HepG2 (cell line): Measurements from ENCODE around the gene NAPB. TPM values are rescaled to one million over a fixed set of nuclear protein-coding genes. Genes with fewer than 3 reads are reported as not detected.
A peak's percentile ranks its signal among the peaks of the same experiment; 100 is the strongest.

ENCODE experiments used
- ATF7-NPFF ChIP-seq: sonication (generic); formaldehyde crosslinking; IDR thresholded peaks from 2 replicates; pipeline ENCODE4 v1.8.1; 2023; ENCODE audit warnings: mild to moderate bottlenecking, low read depth, missing genetic modification reagents, moderate library complexity
- DR1 ChIP-seq: sonication (generic); formaldehyde crosslinking; IDR thresholded peaks from 2 replicates; pipeline ENCODE4 v1.8.0; 2021; ENCODE audit warnings: mild to moderate bottlenecking, missing genetic modification reagents, inconsistent platforms
- FIP1L1 ChIP-seq: fragments of 200-400 bp; formaldehyde crosslinking; IDR thresholded peaks from 2 replicates; pipeline ENCODE4 v1.6.1; 2018; ENCODE audit warnings: low read depth, mild to moderate bottlenecking, low read length, moderate library complexity, borderline replicate concordance; ENCODE audit not compliant: insufficient read depth
- NFKB2 ChIP-seq: sonication (generic); formaldehyde crosslinking; IDR thresholded peaks from 2 replicates; pipeline ENCODE4 v1.4.0; 2020; ENCODE audit warnings: missing genetic modification reagents, borderline replicate concordance
- NR1H2 ChIP-seq: sonication (generic); formaldehyde crosslinking; IDR thresholded peaks from 2 replicates; pipeline ENCODE4 v1.8.1; 2022; ENCODE audit warnings: low read depth, missing genetic modification reagents, borderline replicate concordance
- NR2F1 ChIP-seq, 2 experiments: fragments of 450-650 bp in 1 of 2; formaldehyde crosslinking in 1 of 2; IDR thresholded peaks; 2 replicates each; pipeline versions ENCODE4 v1.5.0 to v1.6.1; 2016 to 2020; ENCODE audit warnings: mild to moderate bottlenecking in 1 of 2, missing compliant biosample characterization in 1 of 2, missing genetic modification reagents in 1 of 2, moderate library complexity in 1 of 2
- PLRG1 ChIP-seq: fragments of 450-650 bp; conservative IDR thresholded peaks from 2 replicates; pipeline ENCODE4 v1.6.1; 2016
- ZFX ChIP-seq: sonication (generic); formaldehyde crosslinking; IDR thresholded peaks from 2 replicates; pipeline ENCODE4 v1.4.0; 2020; ENCODE audit warnings: mild to moderate bottlenecking, low read depth, missing genetic modification reagents, moderate library complexity
- ZNF841 ChIP-seq: sonication (generic); formaldehyde crosslinking; IDR thresholded peaks from 2 replicates; pipeline ENCODE4 v1.8.1; 2023; ENCODE audit warnings: missing genetic modification reagents, borderline replicate concordance
- polyA plus RNA-seq, 8 experiments: library from polyadenylated mRNA; depleted of rRNA in 3 of 8; stranded (reverse) in 7 of 8; unstranded in 1 of 8; fragments of >200 nt; fragmentation: Illumina TruSeq in 4 of 8; extraction: Trizol in 4 of 8; gene quantifications; 2 replicates each; pipeline versions ENCODE4 v1.2.1 to v1.2.3, GENCODE V29; 2011 to 2016; ENCODE audit warnings: low read depth in 4 of 8, missing spikeins in 1 of 8, mixed read lengths in 1 of 8; ENCODE audit not compliant: insufficient read depth in 1 of 8
- total RNA-seq, 5 experiments: library from RNA; depleted of rRNA; stranded (reverse); fragments of >200 nt; fragmentation: Illumina TruSeq; extraction: Trizol; gene quantifications; 2 replicates each; pipeline ENCODE4 v1.2.3, GENCODE V29; 2016; ENCODE audit warnings: low read depth in 1 of 5
- TF ChIP-seq, protein P1 (sequence below): sonication (generic); formaldehyde crosslinking; IDR thresholded peaks from 2 replicates; pipeline ENCODE4 v1.9.0; 2021; ENCODE audit warnings: missing genetic modification reagents, mild to moderate bottlenecking, borderline replicate concordance
- TF ChIP-seq, protein P2 (sequence below): sonication (generic); formaldehyde crosslinking; IDR thresholded peaks from 2 replicates; pipeline ENCODE4 v1.4.0; 2020; ENCODE audit warnings: missing genetic modification reagents
- TF ChIP-seq, protein P3 (sequence below): sonication (generic); formaldehyde crosslinking; IDR thresholded peaks from 2 replicates; pipeline ENCODE4 v1.4.0; 2020; ENCODE audit warnings: missing genetic modification reagents
- TF ChIP-seq, protein P4 (sequence below): sonication (generic); formaldehyde crosslinking; IDR thresholded peaks from 2 replicates; pipeline ENCODE4 v1.5.0; 2020; ENCODE audit warnings: missing genetic modification reagents
- TF ChIP-seq, protein P5 (sequence below): sonication (generic); formaldehyde crosslinking; IDR thresholded peaks from 2 replicates; pipeline ENCODE4 v1.4.0; 2020; ENCODE audit warnings: missing genetic modification reagents, mild to moderate bottlenecking, borderline replicate concordance

NAPB gene
- total and polyA plus RNA-seq, 2 of the 13 experiments (the other 11 are each of a cell fraction or from before 2014, with no cell fraction given) = 15.2 to 16.1 TPM

DNA sequence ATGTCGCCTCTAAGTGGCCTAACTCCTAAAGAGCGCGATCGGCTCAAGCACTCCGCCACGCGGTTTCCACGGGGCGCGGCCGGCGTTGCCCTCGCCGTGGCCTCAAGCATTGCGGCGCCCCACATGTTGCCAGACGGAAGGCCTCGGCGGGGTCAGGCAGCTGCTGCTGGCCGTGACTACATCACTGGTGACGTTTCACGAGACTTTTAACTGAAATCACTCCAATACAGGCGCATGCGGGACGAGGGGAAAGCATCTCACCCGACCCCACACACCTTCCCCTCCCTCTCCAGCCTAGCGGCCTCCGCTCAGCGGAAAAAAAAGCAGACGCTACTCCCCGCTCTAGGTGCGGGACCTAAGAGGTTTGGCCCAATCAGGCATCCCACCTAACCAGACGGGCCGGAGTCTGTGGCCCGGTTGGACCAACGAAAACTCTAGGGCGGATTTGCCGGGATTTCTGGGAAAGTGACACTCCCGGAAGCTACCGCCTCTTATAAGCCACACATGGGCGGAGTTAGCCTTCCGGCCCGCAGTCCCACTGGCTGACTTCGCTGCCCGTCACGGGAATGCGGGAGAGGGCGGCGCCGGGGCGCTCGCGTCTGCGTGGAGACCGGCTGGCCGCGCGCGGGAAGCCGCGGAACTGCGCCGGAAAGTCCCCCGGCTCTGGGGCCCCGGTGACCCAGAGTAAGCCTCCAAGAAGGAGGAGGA, 70.9 kb downstream of the NAPB start, which contains the start of gene NXT1 (continued):
- TF ChIP-seq, protein P1, sequence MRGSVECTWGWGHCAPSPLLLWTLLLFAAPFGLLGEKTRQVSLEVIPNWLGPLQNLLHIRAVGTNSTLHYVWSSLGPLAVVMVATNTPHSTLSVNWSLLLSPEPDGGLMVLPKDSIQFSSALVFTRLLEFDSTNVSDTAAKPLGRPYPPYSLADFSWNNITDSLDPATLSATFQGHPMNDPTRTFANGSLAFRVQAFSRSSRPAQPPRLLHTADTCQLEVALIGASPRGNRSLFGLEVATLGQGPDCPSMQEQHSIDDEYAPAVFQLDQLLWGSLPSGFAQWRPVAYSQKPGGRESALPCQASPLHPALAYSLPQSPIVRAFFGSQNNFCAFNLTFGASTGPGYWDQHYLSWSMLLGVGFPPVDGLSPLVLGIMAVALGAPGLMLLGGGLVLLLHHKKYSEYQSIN (CRISPR knock-in tag) = no peak
- TF ChIP-seq FIP1L1 (peak; percentile 89; the same call in 1 of the 2 replicates), NR1H2 (CRISPR knock-in tag) (peak; percentile 92), ATF7-NPFF (no peak), NR2F1 (CRISPR knock-in tag; IDR thresholded peaks at IDR 0.05) (peak; percentile 64 to 67), ZNF841 (CRISPR knock-in tag) (no peak), NFKB2 (peak; percentile 90; the same call in 1 of the 2 replicates), PLRG1 (no peak), DR1 (CRISPR knock-in tag) (peak; percentile 83), ZFX (peak; percentile 98)
- TF ChIP-seq, protein P2, sequence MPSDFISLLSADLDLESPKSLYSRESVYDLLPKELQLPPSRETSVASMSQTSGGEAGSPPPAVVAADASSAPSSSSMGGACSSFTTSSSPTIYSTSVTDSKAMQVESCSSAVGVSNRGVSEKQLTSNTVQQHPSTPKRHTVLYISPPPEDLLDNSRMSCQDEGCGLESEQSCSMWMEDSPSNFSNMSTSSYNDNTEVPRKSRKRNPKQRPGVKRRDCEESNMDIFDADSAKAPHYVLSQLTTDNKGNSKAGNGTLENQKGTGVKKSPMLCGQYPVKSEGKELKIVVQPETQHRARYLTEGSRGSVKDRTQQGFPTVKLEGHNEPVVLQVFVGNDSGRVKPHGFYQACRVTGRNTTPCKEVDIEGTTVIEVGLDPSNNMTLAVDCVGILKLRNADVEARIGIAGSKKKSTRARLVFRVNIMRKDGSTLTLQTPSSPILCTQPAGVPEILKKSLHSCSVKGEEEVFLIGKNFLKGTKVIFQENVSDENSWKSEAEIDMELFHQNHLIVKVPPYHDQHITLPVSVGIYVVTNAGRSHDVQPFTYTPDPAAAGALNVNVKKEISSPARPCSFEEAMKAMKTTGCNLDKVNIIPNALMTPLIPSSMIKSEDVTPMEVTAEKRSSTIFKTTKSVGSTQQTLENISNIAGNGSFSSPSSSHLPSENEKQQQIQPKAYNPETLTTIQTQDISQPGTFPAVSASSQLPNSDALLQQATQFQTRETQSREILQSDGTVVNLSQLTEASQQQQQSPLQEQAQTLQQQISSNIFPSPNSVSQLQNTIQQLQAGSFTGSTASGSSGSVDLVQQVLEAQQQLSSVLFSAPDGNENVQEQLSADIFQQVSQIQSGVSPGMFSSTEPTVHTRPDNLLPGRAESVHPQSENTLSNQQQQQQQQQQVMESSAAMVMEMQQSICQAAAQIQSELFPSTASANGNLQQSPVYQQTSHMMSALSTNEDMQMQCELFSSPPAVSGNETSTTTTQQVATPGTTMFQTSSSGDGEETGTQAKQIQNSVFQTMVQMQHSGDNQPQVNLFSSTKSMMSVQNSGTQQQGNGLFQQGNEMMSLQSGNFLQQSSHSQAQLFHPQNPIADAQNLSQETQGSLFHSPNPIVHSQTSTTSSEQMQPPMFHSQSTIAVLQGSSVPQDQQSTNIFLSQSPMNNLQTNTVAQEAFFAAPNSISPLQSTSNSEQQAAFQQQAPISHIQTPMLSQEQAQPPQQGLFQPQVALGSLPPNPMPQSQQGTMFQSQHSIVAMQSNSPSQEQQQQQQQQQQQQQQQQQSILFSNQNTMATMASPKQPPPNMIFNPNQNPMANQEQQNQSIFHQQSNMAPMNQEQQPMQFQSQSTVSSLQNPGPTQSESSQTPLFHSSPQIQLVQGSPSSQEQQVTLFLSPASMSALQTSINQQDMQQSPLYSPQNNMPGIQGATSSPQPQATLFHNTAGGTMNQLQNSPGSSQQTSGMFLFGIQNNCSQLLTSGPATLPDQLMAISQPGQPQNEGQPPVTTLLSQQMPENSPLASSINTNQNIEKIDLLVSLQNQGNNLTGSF (CRISPR knock-in tag) = peak; percentile 67
- TF ChIP-seq, protein P3, sequence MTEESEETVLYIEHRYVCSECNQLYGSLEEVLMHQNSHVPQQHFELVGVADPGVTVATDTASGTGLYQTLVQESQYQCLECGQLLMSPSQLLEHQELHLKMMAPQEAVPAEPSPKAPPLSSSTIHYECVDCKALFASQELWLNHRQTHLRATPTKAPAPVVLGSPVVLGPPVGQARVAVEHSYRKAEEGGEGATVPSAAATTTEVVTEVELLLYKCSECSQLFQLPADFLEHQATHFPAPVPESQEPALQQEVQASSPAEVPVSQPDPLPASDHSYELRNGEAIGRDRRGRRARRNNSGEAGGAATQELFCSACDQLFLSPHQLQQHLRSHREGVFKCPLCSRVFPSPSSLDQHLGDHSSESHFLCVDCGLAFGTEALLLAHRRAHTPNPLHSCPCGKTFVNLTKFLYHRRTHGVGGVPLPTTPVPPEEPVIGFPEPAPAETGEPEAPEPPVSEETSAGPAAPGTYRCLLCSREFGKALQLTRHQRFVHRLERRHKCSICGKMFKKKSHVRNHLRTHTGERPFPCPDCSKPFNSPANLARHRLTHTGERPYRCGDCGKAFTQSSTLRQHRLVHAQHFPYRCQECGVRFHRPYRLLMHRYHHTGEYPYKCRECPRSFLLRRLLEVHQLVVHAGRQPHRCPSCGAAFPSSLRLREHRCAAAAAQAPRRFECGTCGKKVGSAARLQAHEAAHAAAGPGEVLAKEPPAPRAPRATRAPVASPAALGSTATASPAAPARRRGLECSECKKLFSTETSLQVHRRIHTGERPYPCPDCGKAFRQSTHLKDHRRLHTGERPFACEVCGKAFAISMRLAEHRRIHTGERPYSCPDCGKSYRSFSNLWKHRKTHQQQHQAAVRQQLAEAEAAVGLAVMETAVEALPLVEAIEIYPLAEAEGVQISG = peak; percentile 93
- TF ChIP-seq, protein P4, sequence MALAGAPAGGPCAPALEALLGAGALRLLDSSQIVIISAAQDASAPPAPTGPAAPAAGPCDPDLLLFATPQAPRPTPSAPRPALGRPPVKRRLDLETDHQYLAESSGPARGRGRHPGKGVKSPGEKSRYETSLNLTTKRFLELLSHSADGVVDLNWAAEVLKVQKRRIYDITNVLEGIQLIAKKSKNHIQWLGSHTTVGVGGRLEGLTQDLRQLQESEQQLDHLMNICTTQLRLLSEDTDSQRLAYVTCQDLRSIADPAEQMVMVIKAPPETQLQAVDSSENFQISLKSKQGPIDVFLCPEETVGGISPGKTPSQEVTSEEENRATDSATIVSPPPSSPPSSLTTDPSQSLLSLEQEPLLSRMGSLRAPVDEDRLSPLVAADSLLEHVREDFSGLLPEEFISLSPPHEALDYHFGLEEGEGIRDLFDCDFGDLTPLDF (CRISPR knock-in tag) = peak; percentile 97
- TF ChIP-seq, protein P5, sequence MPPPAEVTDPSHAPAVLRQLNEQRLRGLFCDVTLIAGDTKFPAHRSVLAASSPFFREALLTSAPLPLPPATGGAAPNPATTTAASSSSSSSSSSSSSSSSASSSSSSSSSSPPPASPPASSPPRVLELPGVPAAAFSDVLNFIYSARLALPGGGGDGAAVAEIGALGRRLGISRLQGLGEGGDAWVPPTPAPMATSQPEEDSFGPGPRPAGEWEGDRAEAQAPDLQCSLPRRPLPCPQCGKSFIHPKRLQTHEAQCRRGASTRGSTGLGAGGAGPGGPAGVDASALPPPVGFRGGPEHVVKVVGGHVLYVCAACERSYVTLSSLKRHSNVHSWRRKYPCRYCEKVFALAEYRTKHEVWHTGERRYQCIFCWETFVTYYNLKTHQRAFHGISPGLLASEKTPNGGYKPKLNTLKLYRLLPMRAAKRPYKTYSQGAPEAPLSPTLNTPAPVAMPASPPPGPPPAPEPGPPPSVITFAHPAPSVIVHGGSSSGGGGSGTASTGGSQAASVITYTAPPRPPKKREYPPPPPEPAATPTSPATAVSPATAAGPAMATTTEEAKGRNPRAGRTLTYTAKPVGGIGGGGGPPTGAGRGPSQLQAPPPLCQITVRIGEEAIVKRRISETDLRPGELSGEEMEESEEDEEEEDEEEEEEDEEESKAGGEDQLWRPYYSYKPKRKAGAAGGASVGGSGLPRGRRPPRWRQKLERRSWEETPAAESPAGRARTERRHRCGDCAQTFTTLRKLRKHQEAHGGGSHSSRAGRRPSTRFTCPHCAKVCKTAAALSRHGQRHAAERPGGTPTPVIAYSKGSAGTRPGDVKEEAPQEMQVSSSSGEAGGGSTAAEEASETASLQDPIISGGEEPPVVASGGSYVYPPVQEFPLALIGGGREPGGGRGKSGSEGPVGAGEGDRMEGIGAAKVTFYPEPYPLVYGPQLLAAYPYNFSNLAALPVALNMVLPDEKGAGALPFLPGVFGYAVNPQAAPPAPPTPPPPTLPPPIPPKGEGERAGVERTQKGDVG (CRISPR knock-in tag) = peak; percentile 80
